G401 (cell line): Measurements from ENCODE around the gene B3GALT2. TPM values are rescaled to one million over a fixed set of nuclear protein-coding genes. Genes with fewer than 3 reads are reported as not detected.

Experiments used
- total RNA-seq: library from RNA; depleted of rRNA; stranded (reverse); fragments of >200 nt; shearing (Covaris generic); gene quantifications from 2 replicates; pipeline ENCODE4 v1.2.3, GENCODE V29; 2014; rRNA removed

The B3GALT2 gene
- total RNA-seq, 1 experiment from 2014 or later = not detected

Other genes with a start within 250 kb of the B3GALT2 start
- gene UCHL5, start 127.3 kb downstream of the B3GALT2 start, total RNA-seq = 46.2 and 53.3 TPM in 2 replicates
- 89.6 and 177 TPM in 2 replicates for gene RO60, start 127.0 kb downstream of the B3GALT2 start, total RNA-seq
- gene GLRX2, start 81.2 kb downstream of the B3GALT2 start, total RNA-seq = 16.9 and 19.5 TPM in 2 replicates
- gene CDC73, start 64.6 kb downstream of the B3GALT2 start, total RNA-seq = 15.2 and 16.9 TPM in 2 replicates